Stimulated activated CD8-positive, alpha-beta memory T cell treated with anti-CD3 and anti-CD28 coated beads, Interleukin-4, amount 100 ng/mL, for 4 hours (primary cell): ENCODE results near the gene FGR.
"Not testable (repeated sequence)": the region's sequence is repeated elsewhere in the genome, so short reads cannot be mapped to it uniquely, and the experiment has no call there.

Experiments
- DNase-seq, 2 donors: peaks; one replicate each; pipeline ENCODE4 v3.0.0-alpha.2; 2020; ENCODE audit warnings: low read depth in 2 of 2, low spot score in 1 of 2

Gene FGR

GRCh38 chr1:27635396-27636142, 584 bp upstream of the FGR start:
- no peak for DNase-seq

- peak in 1 of 2 donors; percentile 19 for DNase-seq
These were observed 604 bp downstream of the FGR start for GRCh38 chr1:27634177-27634984.

GRCh38 chr1:27633640-27634176, 1.3 kb downstream of the FGR start:
- no peak for DNase-seq

GRCh38 chr1:27633298-27633610, 1.7 kb downstream of the FGR start:
- DNase-seq, result no peak

- DNase-seq, result peak; percentile 37 to 54
These were observed 2.3 kb downstream of the FGR start for GRCh38 chr1:27632387-27633297.

- DNase-seq, result no peak
These were observed 4.0 kb downstream of the FGR start for GRCh38 chr1:27630859-27631491.

- DNase-seq, result no peak
These were observed 6.3 kb downstream of the FGR start for GRCh38 chr1:27628712-27629111.

GRCh38 chr1:27627733-27628132, 7.3 kb downstream of the FGR start:
- DNase-seq, result not testable (repeated sequence)

- no peak for DNase-seq
These were observed 7.9 kb downstream of the FGR start for GRCh38 chr1:27627061-27627460.

- no peak for DNase-seq
These were observed 8.7 kb downstream of the FGR start for GRCh38 chr1:27626031-27626935.

- DNase-seq, result no peak
These were observed 10.4 kb downstream of the FGR start for GRCh38 chr1:27624467-27625178.

GRCh38 chr1:27623327-27624212, 11.4 kb downstream of the FGR start:
- DNase-seq, result no peak

GRCh38 chr1:27622828-27623227, 12.2 kb downstream of the FGR start:
- no peak for DNase-seq

- DNase-seq, result no peak
These were observed 13.7 kb downstream of the FGR start for GRCh38 chr1:27621051-27621920.

GRCh38 chr1:27619782-27620438, 15.1 kb downstream of the FGR start:
- DNase-seq, result not testable (repeated sequence)

- DNase-seq, result no peak
These were observed 16.5 kb downstream of the FGR start for GRCh38 chr1:27618341-27619082.
